HG03354 (cell line): ENCODE results near the gene ZBED6.
"Not testable (repeated sequence)": the region's sequence is repeated elsewhere in the genome, so short reads cannot be mapped to it uniquely, and the experiment has no call there.

Experiments used
- ATAC-seq: cut with Tn5 transposase; IDR thresholded peaks from one replicate; pipeline ENCODE4 v1.9.1; 2021; ENCODE audit warnings: mild to moderate bottlenecking; ENCODE audit not compliant: unreplicated experiment, poor library complexity, severe bottlenecking

Gene ZBED6

DNA sequence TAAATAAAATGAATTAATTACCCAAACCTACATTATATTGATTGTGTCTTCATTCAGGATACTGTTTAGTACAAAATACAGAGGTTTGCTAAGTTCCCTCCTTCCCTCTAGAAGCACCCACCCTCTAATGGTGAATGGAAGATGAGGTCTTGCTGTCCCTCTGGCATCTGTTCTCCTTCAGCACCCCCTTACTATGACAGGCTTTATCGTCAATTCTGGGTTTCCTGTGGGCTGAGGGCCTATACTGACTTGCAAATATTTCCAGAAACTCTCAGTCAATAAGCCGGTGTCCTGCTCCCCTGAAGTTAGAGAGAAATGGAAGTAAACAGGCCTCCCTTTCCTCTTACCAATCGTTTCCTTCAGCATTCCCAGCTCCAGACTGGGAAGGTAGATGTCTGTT is 17.3 kb upstream of the ZBED6 start:
- ATAC-seq: no peak

- ATAC-seq: no peak
Measured at GRCh38 chr1:203778789-203779188, 16.6 kb upstream of the ZBED6 start.

- ATAC-seq: no peak
Measured at GRCh38 chr1:203781962-203782361, 13.5 kb upstream of the ZBED6 start.

DNA sequence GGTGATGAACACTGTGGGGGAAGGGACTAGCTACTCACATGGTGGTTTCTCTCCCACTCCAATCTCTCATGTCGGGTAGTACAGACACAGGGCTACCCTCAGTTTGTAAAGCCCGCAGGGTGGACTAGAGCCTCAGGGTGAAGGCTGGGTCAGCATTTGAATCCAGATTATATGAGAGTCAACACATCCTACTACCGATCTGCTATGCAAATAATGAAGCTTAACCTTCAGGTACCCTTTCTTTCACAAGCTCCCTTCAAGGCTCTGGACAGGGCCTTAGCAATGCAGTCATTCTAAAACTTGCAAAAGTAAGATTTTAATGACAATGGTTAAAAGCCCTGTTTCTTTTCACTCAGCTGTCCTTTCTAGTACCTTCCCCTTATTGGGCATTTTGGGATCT is 5.5 kb upstream of the ZBED6 start:
- no peak for ATAC-seq

DNA sequence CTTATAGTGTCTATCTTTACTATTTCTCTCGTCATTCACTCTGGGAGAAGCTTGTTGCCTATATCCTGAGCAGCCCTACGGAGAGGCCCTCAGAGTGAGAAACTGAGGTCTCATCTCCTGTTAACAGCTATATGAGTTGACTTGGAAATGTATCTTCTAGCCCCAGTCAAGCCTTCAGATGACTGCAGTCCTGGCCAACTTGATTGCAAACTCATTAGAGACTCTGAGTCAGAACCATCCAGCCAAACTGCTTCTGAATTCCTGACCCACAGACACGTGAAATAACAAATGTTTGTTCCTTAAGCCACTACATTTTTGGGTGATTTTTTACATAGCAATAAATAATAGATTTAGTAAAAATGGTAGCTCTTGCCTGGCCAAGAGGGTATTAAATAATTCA is 3.9 kb upstream of the ZBED6 start:
- ATAC-seq: no peak

GRCh38 chr1:203792486-203792885 is 2.9 kb upstream of the ZBED6 start:
- no peak for ATAC-seq

DNA sequence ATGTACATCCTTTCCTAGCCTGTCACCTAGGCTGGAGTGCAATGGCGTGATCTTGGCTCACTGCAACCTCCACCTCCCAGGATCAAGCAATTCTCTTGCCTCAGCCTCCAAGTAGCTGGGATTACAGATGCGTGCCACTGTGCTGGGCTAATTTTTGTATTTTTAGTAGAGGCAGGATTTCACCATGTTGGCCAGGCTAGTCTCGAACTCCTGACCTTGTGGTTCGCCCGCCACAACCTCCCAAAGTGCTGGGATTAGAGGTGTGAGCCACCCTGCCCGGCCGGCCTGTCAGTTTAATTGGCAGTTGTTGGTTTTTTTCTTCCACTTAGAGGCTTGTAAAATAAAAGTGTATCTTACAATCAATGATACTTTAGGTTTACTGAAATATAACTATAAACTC is 1.9 kb upstream of the ZBED6 start:
- ATAC-seq: not testable (repeated sequence)

GRCh38 chr1:203794764-203795440 is 521 bp upstream of the ZBED6 start:
- no peak for ATAC-seq

GRCh38 chr1:203796236-203796605 is 798 bp downstream of the ZBED6 start:
- peak; percentile 22 for ATAC-seq

GRCh38 chr1:203797216-203797615 is 1.8 kb downstream of the ZBED6 start:
- ATAC-seq: no peak

GRCh38 chr1:203797948-203798655 is 2.7 kb downstream of the ZBED6 start:
- ATAC-seq: no peak

- no peak for ATAC-seq
Measured at GRCh38 chr1:203799157-203799556, 3.7 kb downstream of the ZBED6 start.

GRCh38 chr1:203799971-203800370 is 4.5 kb downstream of the ZBED6 start:
- no peak for ATAC-seq

GRCh38 chr1:203805689-203806088 is 10.3 kb downstream of the ZBED6 start:
- no peak for ATAC-seq

DNA sequence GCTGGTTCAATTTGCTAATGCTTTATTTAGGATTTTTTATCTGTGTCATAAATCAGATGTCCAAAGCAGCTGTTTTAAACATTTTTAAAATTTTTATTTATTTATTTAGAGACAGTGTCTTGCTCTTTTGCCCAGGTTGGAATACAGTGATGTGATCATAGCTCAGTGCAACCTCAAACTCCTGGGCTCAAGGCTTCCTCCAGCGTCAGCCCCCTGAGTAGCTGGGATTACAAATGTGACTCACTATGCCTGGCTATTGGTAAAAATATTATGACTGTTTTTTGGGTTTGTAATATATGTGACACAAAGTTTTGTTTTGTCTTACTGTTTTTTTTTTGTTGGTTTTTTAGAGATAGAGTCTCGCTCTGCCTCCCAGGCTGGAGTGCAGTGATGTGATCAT is 11.8 kb downstream of the ZBED6 start:
- no peak for ATAC-seq

GRCh38 chr1:203813581-203814341 is 18.3 kb downstream of the ZBED6 start:
- ATAC-seq: no peak

- ATAC-seq: no peak
Measured at GRCh38 chr1:203818399-203818798, 23.0 kb downstream of the ZBED6 start.

GRCh38 chr1:203823306-203823705 is 27.9 kb downstream of the ZBED6 start:
- ATAC-seq: no peak

DNA sequence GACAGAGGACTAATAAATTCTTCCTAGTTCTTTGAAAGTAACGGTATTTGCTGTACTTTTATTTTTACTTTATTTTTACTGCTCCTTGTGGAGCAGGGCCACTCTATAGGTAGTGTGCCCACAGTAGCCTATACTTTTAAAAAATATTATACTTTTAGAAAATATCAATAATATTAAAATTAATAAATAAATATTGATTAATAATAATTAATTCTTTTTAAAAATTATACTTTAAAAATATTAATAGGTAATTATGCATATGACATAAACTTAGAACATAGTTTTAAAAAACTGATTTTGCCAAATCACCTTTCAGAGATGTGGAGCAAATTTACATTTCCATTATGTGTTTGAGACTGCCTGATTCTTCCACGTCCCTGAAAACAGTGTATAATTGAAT is 30.8 kb downstream of the ZBED6 start:
- no peak for ATAC-seq

GRCh38 chr1:203828002-203828401 is 32.6 kb downstream of the ZBED6 start:
- no peak for ATAC-seq

DNA sequence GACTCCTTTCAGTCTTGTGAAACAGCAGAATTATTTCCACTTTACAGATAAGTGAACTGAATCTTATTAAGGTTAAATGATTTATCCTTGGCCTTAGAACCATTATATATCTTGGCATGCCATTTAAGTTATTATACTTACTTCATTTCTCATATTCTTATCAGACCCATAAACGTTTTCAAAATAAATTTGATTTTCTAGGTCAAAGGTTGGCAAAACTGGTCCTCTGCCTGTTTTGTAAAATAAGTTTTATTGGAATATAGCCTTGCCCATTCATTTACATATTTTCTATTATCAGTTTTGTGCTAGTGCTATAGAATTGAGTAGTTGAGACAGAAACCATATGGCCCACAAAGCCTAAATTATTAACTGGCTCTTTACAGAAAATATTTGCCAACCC is 33.1 kb downstream of the ZBED6 start:
- no peak for ATAC-seq
